Endothelial cell of umbilical vein (primary cell): ENCODE results near the gene LBHD2. TPM values are rescaled to one million over a fixed set of nuclear protein-coding genes. Genes with fewer than 3 reads are reported as not detected.

Source experiments
- BruUV-seq: library from RNA; stranded (reverse); fragments of 400-500 nt; replicated peaks from 2 replicates; lab custom pipeline; 2021; lab: Mats Ljungman, UMichigan
- CTCF ChIA-PET: fragments of 300-600, 350-600 bp; sonication (Branson Sonifier 250); formaldehyde crosslinking; loops from one replicate; lab custom pipeline; 2021; ENCODE audit warnings: antibody characterized with exemption, inconsistent platforms; lab: Charles Lee
- POLR2A ChIA-PET: fragments of 300-600, 350-600 bp; sonication (Branson Sonifier 250); formaldehyde crosslinking; loops from one replicate; lab custom pipeline; 2021; ENCODE audit warnings: antibody characterized with exemption, inconsistent platforms; lab: Charles Lee
- DNase-seq: peaks from one replicate; pipeline ENCODE4 v3.0.0-alpha.2; 2011; ENCODE audit warnings: low read depth, low spot score
- FAIRE-seq: peaks from 2 replicates; lab custom pipeline; 2011; peaks lifted over from hg19 to GRCh38; lab: Jason Lieb, UNC
- H2AFZ ChIP-seq: 2 replicates; pipeline ENCODE4 v1.6.0; 2012; ENCODE audit warnings: low read depth, low read length, control low read depth, inconsistent platforms
- H3K27ac ChIP-seq: 2 replicates; pipeline ENCODE4 v1.5.1; 2011; ENCODE audit warnings: low read depth, mild to moderate bottlenecking, control low read depth, low read length, moderate library complexity; ENCODE audit not compliant: insufficient read depth
- H3K27me3 ChIP-seq, 2 experiments: 2 replicates each; pipeline versions ENCODE4 v1.6.0 to v1.6.1; 2011; ENCODE audit warnings: low read length in 2 of 2, mixed read lengths in 1 of 2; ENCODE audit not compliant: control insufficient read depth in 2 of 2, insufficient read depth in 2 of 2
- H3K36me3 ChIP-seq, 2 experiments: 2 replicates in 1 of 2; 3 replicates in 1 of 2; pipeline ENCODE4 v1.5.1; 2011; ENCODE audit warnings: low read length in 2 of 2, mild to moderate bottlenecking in 1 of 2, moderate library complexity in 1 of 2; ENCODE audit not compliant: control insufficient read depth in 2 of 2, insufficient read depth in 2 of 2; ENCODE audit errors: extremely low read depth in 1 of 2
- H3K4me1 ChIP-seq: 3 replicates; pipeline ENCODE4 v1.5.1; 2011; ENCODE audit warnings: mild to moderate bottlenecking, low read length; ENCODE audit not compliant: control insufficient read depth, insufficient read depth; ENCODE audit errors: extremely low read depth
- H3K4me2 ChIP-seq: 2 replicates; pipeline ENCODE4 v1.6.1; 2011; ENCODE audit warnings: low read length, control low read depth, mixed read lengths; ENCODE audit not compliant: insufficient read depth
- H3K4me3 ChIP-seq, 3 experiments: fragments of 200-600 bp in 1 of 3; sonication (generic), shearing (Covaris generic) in 1 of 3; replicated peaks in 1 of 3; 2 replicates each; pipeline ENCODE4 v1.5.1; 2011 to 2016; ENCODE audit warnings: control low read depth in 3 of 3, low read length in 3 of 3, mild to moderate bottlenecking in 2 of 3, inconsistent platforms in 1 of 3, low read depth in 1 of 3, moderate library complexity in 1 of 3; ENCODE audit not compliant: insufficient read depth in 1 of 3
- H3K79me2 ChIP-seq: 2 replicates; pipeline ENCODE4 v1.6.0; 2012; ENCODE audit warnings: low read length, inconsistent platforms; ENCODE audit not compliant: control insufficient read depth, insufficient read depth
- H3K9ac ChIP-seq: replicated peaks from 2 replicates; pipeline ENCODE3; 2011; ENCODE audit warnings: low read length, control low read depth; ENCODE audit not compliant: insufficient read depth; ENCODE audit errors: extremely low read depth
- H3K9me1 ChIP-seq: replicated peaks from 3 replicates; pipeline ENCODE4 v1.6.0; 2011; ENCODE audit warnings: mild to moderate bottlenecking, low read length; ENCODE audit not compliant: control insufficient read depth, insufficient read depth; ENCODE audit errors: extremely low read depth
- H3K9me3 ChIP-seq: replicated peaks from 2 replicates; pipeline ENCODE4 v1.5.1; 2012; ENCODE audit warnings: low read length, inconsistent platforms; ENCODE audit not compliant: control insufficient read depth, insufficient read depth
- H4K20me1 ChIP-seq: replicated peaks from 2 replicates; pipeline ENCODE3; 2011; ENCODE audit warnings: mild to moderate bottlenecking, low read length; ENCODE audit not compliant: control insufficient read depth, insufficient read depth; ENCODE audit errors: extremely low read depth
- EZH2 ChIP-seq: IDR thresholded peaks from 2 replicates; pipeline ENCODE4 v1.6.1; 2012; ENCODE audit warnings: borderline replicate concordance, low read depth, mild to moderate bottlenecking, moderate library complexity, low read length, inconsistent platforms; ENCODE audit not compliant: severe bottlenecking
- FOS ChIP-seq: IDR thresholded peaks from 2 replicates; pipeline ENCODE4 v1.6.1; 2011; ENCODE audit warnings: mild to moderate bottlenecking, low read length, moderate library complexity, borderline replicate concordance; ENCODE audit not compliant: insufficient read depth
- GATA2 ChIP-seq: IDR thresholded peaks from 2 replicates; pipeline ENCODE4 v1.7.0; 2011; ENCODE audit warnings: low read depth, mild to moderate bottlenecking, moderate library complexity, mixed read lengths, low read length; ENCODE audit not compliant: insufficient read length, insufficient read depth
- JUN ChIP-seq: IDR thresholded peaks from 2 replicates; pipeline ENCODE4 v1.6.1; 2011; ENCODE audit warnings: borderline replicate concordance, low read depth; ENCODE audit not compliant: insufficient read length, insufficient read depth
- MYC ChIP-seq: IDR thresholded peaks from one replicate; pipeline ENCODE4 v1.6.1; 2011; ENCODE audit warnings: mild to moderate bottlenecking, low read depth, low read length
- POLR2A ChIP-seq: IDR thresholded peaks from 2 replicates; pipeline ENCODE4 v1.6.1; 2012; ENCODE audit warnings: low read depth, mild to moderate bottlenecking, control low read depth, low read length
- POLR2AphosphoS5 ChIP-seq: IDR thresholded peaks from 2 replicates; pipeline ENCODE4 v1.6.1; 2012; ENCODE audit warnings: low read depth, mild to moderate bottlenecking, control low read depth, low read length, moderate library complexity; ENCODE audit not compliant: insufficient read depth
- dilution Hi-C: fragments of 300-500 bp; cut with MboI; formaldehyde crosslinking; loops from one replicate; pipeline ENCODE4 v1.15.0; 2019; ENCODE audit warnings: low sequenced_read_pairs; ENCODE audit not compliant: extremely low pct_ligation_motif_present
- intact Hi-C: fragments of 100-400 bp; cut with micrococcal nuclease; formaldehyde crosslinking; loops from one replicate; pipeline ENCODE4 v1.10.0; 2022
- polyA plus RNA-seq, 4 experiments: library from polyadenylated mRNA; depleted of rRNA in 3 of 4; stranded (reverse) in 3 of 4; unstranded in 1 of 4; fragments of >200 nt; gene quantifications; 2 replicates each; pipeline versions ENCODE4 v1.2.1 to v1.2.3, GENCODE V29; 2011 to 2012; ENCODE audit warnings: missing spikeins in 1 of 4
- total RNA-seq: library from RNA; stranded (reverse); gene quantifications from 2 replicates; pipeline ENCODE4 v1.2.3, GENCODE V29; 2021
- TF ChIP-seq, protein P1 (sequence below), 2 donors: IDR thresholded peaks; 1 replicate in 1 of 2; 2 replicates in 1 of 2; pipeline ENCODE4 v1.5.1; 2011; ENCODE audit warnings: low read length in 2 of 2, mild to moderate bottlenecking in 2 of 2, moderate library complexity in 2 of 2, control low read depth in 1 of 2, inconsistent platforms in 1 of 2, low read depth in 1 of 2; ENCODE audit not compliant: insufficient read depth in 1 of 2; ENCODE audit errors: extremely low read depth in 1 of 2
- TF ChIP-seq, protein P2 (sequence below): IDR thresholded peaks from 2 replicates; pipeline ENCODE4 v1.6.1; 2011; ENCODE audit not compliant: insufficient read depth, insufficient read length

LBHD2 gene
- total and polyA plus RNA-seq, 2 donors (not counting 3 experiments of a cell fraction or from before 2014, with no cell fraction given), result not detected

DNA sequence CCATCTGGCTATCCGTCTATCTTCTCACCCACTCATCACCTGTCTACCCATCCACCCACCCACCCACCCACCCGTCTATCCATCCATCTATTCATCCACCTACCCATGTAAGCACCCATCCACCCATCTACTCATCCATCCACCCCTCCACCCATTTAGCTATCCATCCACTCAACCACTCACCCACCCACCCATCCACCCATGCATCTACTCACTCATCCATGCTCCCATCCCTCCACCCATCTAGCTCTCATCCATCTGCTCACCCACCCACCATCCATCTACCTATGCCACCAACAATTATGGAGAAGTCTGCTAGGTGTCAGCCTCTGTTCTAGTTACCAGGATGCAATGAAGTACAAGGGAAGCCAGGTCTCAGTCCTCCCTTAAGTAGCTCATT lies 50.4 kb downstream of the LBHD2 start:
- H3K36me3 ChIP-seq, result peaks cover 0 to 28% of the 10 kb centered on the region in 2 experiments
- H3K27me3 ChIP-seq, result peaks cover 3 to 10% of the 10 kb centered on the region in 2 experiments
- H3K9me1 ChIP-seq, result no peaks in the 10 kb centered on the region
- dilution Hi-C loops (no loop called here), intact Hi-C loops (no loop called here)
- H3K4me3 ChIP-seq, result no peak overlapping the region
- no peaks in the 10 kb centered on the region for H3K9me3 ChIP-seq
- no peak for DNase-seq
- no peak overlapping the region for H3K4me2 ChIP-seq
- H3K27ac ChIP-seq, result no peak overlapping the region
- FAIRE-seq, result no peak
- no TSS peak for BruUV-seq
- H4K20me1 ChIP-seq, result no peaks in the 10 kb centered on the region
- peaks cover 6% of the 10 kb centered on the region for H3K4me1 ChIP-seq
- H2AFZ ChIP-seq, result no peak overlapping the region
- no peak overlapping the region for H3K9ac ChIP-seq
- ChIA-PET POLR2A (no interaction called here), CTCF (interaction anchor here (1.0 to 13.7 kb wide), 2 partner anchors 11 to 31 kb away, joined by 3 to 219 read pairs; partner anchors contain the start of gene TNFAIP2)
- H3K79me2 ChIP-seq, result no peaks in the 10 kb centered on the region
- TF ChIP-seq POLR2AphosphoS5 (no peak), MYC (no peak), FOS (no peak), JUN (no peak), EZH2 (no peak), POLR2A (no peak), GATA2 (no peak)
- TF ChIP-seq, protein P1, sequence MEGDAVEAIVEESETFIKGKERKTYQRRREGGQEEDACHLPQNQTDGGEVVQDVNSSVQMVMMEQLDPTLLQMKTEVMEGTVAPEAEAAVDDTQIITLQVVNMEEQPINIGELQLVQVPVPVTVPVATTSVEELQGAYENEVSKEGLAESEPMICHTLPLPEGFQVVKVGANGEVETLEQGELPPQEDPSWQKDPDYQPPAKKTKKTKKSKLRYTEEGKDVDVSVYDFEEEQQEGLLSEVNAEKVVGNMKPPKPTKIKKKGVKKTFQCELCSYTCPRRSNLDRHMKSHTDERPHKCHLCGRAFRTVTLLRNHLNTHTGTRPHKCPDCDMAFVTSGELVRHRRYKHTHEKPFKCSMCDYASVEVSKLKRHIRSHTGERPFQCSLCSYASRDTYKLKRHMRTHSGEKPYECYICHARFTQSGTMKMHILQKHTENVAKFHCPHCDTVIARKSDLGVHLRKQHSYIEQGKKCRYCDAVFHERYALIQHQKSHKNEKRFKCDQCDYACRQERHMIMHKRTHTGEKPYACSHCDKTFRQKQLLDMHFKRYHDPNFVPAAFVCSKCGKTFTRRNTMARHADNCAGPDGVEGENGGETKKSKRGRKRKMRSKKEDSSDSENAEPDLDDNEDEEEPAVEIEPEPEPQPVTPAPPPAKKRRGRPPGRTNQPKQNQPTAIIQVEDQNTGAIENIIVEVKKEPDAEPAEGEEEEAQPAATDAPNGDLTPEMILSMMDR (IDR thresholded peaks at IDR 0.05; ENCODE audit: extremely low read depth in 1 of 2, insufficient read depth in 1 of 2, low read depth in 1 of 2, low read length in 2 of 2), result no peak
- TF ChIP-seq, protein P2, sequence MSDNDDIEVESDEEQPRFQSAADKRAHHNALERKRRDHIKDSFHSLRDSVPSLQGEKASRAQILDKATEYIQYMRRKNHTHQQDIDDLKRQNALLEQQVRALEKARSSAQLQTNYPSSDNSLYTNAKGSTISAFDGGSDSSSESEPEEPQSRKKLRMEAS, result no peak
